ENCODE results near the gene LDLRAD3.

The LDLRAD3 gene

DNA sequence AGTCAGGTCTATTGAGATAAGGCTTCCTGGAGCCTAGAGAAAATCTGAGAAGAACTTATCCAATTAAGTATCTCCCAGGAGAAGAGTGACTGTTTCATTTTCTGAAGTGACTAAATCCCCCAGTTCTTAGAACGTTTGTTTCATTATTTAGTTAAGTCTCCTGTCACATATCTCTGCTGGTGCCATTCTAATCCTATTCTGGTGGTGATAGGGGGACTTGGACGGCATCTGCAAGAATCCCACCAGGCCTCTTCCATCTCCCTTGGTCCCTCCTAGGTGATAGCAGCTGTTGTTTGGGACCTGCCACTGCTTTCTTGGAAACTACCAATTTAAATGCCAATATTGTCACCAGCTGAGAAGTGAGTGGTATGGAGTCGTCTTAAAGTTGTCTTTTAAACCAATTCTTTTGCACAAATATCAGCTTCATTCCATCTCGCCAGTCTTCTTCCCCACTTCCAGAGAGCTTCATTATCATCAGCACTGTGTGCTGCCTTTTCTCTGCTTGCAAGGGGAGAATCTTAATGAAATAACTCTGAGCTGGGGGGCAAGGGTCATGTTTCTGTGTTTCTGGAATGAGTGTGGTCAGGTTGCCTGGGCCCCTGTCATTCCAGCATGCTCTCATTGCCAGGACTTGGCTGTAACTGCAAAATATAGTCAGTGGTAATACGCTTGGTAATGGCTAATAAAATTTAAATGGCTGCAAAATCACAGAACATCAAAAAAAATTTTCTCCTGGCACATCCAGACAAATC, 104.8 kb downstream of the LDLRAD3 start:
- DNase-seq (ENCODE audit: low spot score) = no peak

GRCh38 chr11:36051235-36052144, 107.6 kb downstream of the LDLRAD3 start:
- no peak for DNase-seq (ENCODE audit: low spot score)

DNA sequence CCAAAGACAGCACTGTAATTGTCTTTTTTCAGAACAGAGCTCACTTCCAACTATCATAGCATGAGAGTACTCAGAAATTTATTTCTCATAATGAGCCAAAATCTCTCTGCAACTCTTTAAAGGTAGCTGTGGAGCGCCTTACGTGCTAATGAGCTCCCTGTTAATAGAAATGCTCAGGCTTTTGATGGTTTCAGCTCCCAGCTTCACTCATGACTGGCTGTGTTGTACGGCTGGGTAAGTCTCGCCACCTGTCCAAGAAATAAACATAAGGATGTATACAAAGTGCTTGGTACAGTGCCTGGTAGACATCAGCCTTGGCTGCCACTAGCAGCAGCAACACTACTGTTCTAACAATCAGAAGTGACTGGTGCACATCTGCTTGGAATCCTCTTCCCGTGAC, 109.4 kb downstream of the LDLRAD3 start:
- DNase-seq (ENCODE audit: low spot score) = no peak

GRCh38 chr11:36053862-36054261, 110.0 kb downstream of the LDLRAD3 start:
- DNase-seq (ENCODE audit: low spot score) = no peak

DNA sequence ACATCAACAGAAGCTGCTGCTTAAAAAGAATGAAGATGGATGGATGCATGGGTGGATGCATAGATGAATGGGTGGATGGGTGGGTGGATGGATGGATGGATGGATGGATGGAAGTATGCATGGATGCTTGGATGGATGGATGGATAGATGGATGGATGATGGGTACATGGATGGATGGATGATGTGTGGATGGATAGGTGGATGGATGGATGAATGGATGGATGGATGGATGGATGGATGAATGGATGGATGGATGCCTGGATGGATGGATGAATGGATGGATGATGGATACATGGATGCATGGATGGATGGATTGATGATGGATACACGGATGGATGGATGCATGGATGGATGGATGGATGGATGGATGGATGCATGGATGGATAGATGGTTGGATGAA, 110.8 kb downstream of the LDLRAD3 start:
- no peak for DNase-seq (ENCODE audit: low spot score)

DNA sequence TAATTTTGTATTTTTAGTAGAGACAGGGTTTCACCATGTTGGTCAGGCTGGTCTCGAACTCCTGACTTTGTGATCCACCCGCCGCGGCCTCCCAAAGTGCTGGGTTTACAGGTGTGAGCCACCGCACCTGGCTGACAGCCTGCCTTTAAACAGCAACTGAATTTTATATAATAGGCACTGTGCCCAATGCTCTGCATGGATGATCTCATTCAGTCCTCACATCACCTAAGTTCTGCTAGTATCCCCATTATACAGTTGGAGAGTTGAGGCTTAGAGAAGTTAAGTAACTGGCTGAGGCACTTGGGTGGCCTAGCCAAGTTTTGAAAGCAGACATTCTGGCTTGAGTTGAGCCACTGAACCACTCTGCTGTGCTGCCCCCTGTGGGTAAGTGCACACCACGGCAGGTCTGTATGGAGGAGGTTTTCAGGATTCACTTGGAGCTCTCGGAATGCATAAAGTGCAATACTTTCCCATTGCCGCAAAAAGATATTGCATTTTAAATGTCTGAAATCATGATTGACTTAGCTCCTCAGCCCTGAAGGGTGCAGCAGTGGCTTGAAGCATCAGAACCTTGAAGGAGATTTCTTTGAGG, 112.4 kb downstream of the LDLRAD3 start:
- peak; percentile 29 for DNase-seq (ENCODE audit: low spot score)

DNA sequence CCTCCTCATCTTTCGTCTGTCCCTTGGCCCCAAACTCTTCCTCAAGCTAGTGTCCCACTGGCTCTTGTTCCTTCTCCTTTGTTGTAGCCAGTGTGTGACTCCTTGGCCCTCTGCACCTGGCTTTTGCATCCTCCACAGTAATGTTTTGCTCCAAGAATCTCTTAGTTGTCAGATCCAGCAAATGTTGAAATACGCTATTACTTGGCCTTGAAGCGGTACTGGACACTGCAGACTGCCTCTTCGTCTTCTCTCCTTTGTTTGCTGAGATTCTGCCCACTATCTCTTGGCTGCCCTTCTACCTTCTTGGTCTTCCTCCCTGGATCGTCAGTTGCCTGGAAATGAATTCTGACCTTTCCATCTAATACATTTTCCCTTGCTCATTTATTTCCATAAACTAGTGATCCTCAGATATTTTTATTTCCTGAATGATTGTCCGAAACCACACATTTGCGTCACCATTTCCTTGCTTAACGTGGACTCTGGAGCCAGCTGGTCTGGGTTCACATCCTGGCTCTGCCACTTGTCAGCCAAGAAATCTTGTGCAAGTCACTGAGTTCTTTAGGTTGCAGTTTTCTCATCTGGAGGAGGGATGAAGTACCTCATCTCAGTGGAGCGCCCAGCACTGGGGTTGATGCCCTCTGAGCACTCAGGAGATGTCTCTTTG, 113.6 kb downstream of the LDLRAD3 start:
- DNase-seq (ENCODE audit: low spot score) = no peak

- DNase-seq (ENCODE audit: low spot score) = no peak
These were observed 115.8 kb downstream of the LDLRAD3 start for GRCh38 chr11:36059660-36060059.

GRCh38 chr11:36060926-36061325, 117.1 kb downstream of the LDLRAD3 start:
- no peak for DNase-seq (ENCODE audit: low spot score)

DNA sequence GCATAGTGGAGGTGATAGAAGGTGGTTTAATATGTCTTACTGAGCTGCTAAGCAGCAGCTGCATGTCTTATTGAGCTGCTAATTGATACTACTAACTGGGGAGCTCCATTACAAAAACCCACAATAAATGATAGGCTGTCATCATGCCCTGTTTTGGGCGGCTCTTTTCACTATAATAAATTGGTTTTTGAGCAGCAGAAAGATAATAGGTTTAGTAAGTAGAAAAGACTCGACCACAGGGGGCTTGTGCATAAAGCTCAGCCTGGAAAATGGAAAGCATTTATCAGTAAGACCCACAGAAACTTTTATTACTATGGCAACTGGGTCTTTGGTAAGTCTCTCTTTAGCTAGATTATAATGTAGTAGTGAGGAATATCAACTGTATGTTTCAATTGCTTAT, 117.6 kb downstream of the LDLRAD3 start:
- no peak for DNase-seq (ENCODE audit: low spot score)

- no peak for DNase-seq (ENCODE audit: low spot score)
These were observed 119.0 kb downstream of the LDLRAD3 start for GRCh38 chr11:36062796-36063365.

DNA sequence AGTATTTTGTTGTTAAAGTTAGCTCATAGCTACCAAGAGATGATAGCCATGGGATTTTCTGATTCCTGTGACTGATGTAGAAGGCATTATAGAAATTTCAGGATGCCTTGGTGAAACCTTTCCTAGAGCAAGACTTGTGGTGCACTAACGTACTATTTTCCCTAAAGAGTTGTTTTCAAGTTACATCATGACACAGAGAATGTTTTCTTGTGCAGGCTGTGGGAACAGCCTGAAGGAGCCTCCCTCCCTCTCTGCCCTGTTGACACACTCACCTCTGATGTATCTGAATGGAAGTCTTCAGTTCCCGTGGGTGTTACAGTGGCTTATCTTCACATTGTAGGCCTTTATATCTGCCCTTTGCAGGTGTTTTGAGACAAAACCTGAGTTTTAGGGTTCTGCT, 121.6 kb downstream of the LDLRAD3 start:
- peak; percentile 17 for DNase-seq (ENCODE audit: low spot score)

DNA sequence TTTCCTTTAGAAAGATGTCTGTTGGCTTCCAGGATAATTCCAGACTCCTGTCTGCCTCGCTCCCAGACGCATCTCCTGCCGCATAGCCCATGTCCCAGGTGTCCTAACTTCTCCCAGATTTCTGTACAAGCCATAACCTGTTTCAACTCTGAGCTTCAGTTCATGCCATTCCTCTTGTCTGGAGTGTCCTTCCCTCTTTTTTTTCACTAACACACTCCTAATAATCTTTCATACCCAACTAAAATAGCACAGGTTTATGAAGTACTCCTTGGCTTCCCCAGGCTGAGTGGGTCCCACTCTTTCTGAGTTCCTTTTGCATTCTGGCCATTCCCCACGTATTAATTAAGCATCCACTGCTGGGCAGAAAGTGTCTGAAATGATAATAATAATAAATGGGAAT, 123.0 kb downstream of the LDLRAD3 start:
- no peak for DNase-seq (ENCODE audit: low spot score)

DNA sequence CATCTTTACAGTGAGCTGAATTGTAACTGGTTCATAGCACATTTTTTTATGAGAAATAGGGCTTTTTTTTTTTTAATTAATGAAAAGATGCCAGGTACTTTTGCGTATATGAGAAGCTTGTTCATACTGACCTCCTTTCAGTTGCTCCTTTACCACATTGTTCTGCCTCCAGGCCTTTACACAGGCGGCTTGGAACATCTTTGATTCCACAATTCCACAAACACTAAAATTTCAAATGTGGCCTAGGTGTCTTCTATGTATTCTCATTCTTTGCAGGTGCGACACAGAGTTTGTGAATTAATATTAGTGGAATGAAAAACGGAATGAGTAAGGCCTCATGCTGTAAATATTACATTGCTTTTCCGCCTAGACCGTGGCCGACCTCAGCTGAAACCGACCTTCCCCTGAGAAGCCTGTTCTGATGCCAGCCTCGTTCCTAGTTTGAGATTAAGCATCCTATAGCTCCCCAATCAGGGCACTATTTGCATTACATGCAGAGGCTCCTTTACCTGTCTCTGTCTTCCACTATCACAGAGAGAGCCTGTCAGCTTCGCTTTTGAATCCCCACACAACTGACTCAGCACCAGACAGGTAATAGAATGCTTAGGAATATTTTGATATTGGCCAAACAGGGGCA, 125.8 kb downstream of the LDLRAD3 start:
- DNase-seq (ENCODE audit: low spot score) = no peak

DNA sequence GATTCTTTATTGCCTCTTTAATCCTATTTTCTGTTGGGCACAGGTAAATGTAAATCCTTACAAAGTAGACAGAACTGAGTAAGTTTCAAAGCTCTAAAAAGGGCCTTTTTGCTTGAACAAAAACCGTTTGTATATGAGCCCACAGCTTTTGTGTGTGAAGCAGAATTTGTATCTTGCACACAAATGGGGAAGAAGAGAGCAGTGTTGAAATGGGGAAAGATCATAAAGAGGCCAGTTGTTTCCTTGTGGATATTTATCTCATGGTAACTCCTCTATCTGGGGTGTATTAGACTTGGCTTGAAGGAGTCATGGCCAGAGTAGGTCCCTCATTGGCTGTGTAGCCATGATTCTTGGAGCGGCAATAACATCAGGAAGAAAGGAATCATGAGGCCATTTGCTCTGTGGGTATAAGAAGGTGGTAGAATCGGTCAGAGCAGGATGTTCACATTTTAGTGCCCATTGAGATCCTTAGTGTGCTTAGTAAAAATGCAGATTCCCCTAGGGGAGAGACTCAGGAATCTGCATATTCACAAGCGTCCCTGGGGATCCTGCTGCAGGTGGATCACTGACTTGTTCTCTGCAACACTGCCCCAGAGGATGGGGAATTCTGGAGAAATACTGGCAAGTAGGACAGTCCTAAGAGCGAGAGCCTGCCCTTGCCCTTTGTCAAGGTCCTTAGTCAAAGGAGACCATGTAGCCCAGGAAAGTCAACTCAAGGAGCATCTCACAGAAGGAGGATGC, 126.5 kb downstream of the LDLRAD3 start:
- DNase-seq (ENCODE audit: low spot score) = no peak

DNA sequence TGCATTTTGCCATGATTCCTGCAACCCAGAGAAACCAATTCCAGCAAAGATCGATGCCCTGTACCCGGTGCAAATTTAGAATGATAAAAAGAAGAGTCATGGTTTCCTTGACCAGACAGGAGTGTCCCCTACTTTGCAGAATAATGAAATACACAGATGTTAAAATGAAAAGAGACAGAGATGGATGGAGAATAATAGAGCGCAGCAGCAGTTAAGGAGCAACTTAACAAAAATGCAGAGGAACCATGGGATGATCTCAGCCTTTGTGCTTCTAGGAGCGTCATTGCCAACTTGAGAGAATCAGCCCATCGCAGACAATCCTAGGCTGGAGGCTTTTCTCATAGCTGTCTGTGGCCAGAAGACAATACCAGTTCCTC, 127.1 kb downstream of the LDLRAD3 start:
- no peak for DNase-seq (ENCODE audit: low spot score)

DNA sequence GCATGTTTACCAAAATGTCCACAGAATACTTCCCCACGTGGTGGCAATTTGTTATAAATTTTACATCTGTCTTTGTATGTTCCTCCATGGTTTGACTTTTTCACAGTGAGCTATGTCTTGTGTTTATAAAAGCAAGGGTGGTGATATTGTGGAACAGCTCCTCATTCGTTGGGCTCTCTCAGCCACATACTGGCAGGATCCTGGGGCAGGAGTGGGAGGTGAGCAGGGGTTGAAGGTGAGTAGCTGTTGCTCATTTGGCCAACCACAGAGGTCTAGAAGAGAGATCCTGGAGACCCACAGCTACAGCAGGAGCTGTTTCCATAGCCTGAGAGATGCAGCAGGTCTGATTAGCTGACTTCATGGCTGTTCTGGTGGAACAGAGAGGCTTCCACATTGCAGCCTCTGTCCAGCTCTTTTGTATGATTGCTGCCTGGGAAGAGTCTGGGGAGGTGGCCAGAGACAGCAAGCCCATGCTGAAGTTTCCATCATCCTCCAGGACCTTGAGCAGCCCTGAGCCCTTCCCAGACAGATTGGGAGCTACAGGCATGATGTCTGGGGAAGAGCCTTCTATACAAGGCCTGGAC, 128.1 kb downstream of the LDLRAD3 start:
- DNase-seq (ENCODE audit: low spot score) = no peak

DNA sequence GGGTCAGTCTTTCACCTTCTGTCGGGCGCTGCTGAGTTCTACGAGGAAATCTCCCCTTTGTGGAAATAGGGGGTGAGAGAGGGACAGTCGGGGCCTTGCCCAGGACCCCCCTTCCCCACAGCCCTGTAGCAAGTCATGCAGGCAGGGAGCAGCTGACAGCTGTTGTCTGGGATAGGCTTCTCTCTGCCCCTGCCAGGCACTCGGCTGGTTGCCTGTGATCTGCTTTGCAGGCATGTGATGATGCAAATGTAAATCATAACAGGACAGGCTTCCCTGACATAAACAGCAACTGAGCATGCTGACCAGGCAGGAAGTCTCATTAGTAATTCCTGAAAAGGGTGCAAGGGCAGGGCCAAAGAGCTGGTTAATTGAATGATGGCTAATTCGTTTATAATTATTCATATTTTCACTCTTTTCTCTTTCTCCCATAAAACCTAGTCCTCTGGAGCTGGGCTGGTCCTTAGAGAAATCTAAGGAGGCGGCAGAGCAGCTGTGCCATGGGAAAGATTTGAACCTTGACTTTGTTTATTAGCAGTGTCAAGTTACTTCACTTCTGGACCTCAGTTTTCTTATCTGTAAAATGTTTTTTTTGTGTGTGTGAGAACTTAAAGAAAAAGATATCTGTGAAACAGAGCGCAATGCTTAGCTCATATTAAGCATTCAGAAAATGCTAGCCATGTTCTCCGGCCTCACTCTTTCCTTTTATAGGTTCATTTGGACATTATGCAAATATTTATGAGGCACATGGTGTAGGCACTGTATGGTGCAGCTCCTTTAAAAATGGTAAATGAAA, 129.7 kb downstream of the LDLRAD3 start:
- peak; percentile 57 for DNase-seq (ENCODE audit: low spot score)

- DNase-seq (ENCODE audit: low spot score) = no peak
These were observed 131.1 kb downstream of the LDLRAD3 start for GRCh38 chr11:36074941-36075431.

Data from hepatic stellate cell (primary cell).